Tibial nerve (tissue), 4 donors: ENCODE results near the gene ZNF423. TPM values are rescaled to one million over a fixed set of nuclear protein-coding genes. Genes with fewer than 3 reads are reported as not detected.
A peak's percentile ranks its signal among the peaks of the same experiment; 100 is the strongest.

Experiments
- DNase-seq, 2 donors: peaks; one replicate each; pipeline ENCODE4 v3.0.0-alpha.2; 2019; ENCODE audit warnings: low spot score in 2 of 2
- H3K27ac ChIP-seq, 4 donors: fragments of 200-600 bp; sonication (generic) in 3 of 4; one replicate each; pipeline ENCODE4 v1.5.1; 2017 to 2019; ENCODE audit warnings: mild to moderate bottlenecking in 1 of 4
- H3K27me3 ChIP-seq, 2 donors: fragments of 200-600 bp; sonication (generic) in 1 of 2; one replicate each; pipeline versions ENCODE4 v1.5.1 to v1.6.0; 2017 to 2019
- H3K36me3 ChIP-seq, 3 donors: fragments of 200-600 bp; sonication (generic); one replicate each; pipeline ENCODE4 v1.5.1; 2018 to 2019
- H3K4me1 ChIP-seq, 4 donors: fragments of 200-600 bp; sonication (generic) in 3 of 4; one replicate each; pipeline ENCODE4 v1.5.1; 2017 to 2019
- H3K4me3 ChIP-seq, 4 donors: fragments of 200-600 bp; sonication (generic) in 3 of 4; one replicate each; pipeline ENCODE4 v1.5.1; 2017 to 2019; ENCODE audit warnings: mild to moderate bottlenecking in 1 of 4, moderate library complexity in 1 of 4
- H3K9me3 ChIP-seq, 4 donors: fragments of 200-600 bp; sonication (generic) in 3 of 4; one replicate each; pipeline ENCODE4 v1.5.1; 2017 to 2019
- CTCF ChIP-seq, 5 experiments: fragments of 200-600 bp in 3 of 5; fragments of 450-650 bp in 2 of 5; sonication (generic) in 3 of 5; IDR thresholded peaks; one replicate each; pipeline ENCODE4 v1.5.1; 2016 to 2019; ENCODE audit warnings: antibody characterized with exemption in 5 of 5, mild to moderate bottlenecking in 3 of 5, moderate library complexity in 2 of 5
- EP300 ChIP-seq, 2 donors: sonication (generic); formaldehyde crosslinking; IDR thresholded peaks; one replicate each; pipeline ENCODE4 v1.6.1; 2017; ENCODE audit warnings: antibody characterized with exemption in 2 of 2, mild to moderate bottlenecking in 1 of 2
- POLR2A ChIP-seq, 2 donors: fragments of 450-650 bp; IDR thresholded peaks; one replicate each; pipeline ENCODE4 v1.6.1; 2017; ENCODE audit warnings: antibody characterized with exemption in 2 of 2, mild to moderate bottlenecking in 2 of 2, moderate library complexity in 2 of 2
- WGBS, 2 donors: methylation state at CpG; one replicate each; pipeline ENCODE4 v1.1.5; 2018; 5-methylcytosine and 5-hydroxymethylcytosine counted together
- total RNA-seq, 4 donors: library from RNA; depleted of rRNA; stranded (reverse); fragments of >200 nt; gene quantifications; one replicate each; pipeline ENCODE4 v1.1.0, GENCODE V29; 2016

ZNF423 gene
- total RNA-seq, 4 donors from 2014 or later: 15.9 to 20.5 (median 18.5) TPM

GRCh38 chr16:49596068-49596467 is 259.8 kb downstream of the ZNF423 start:
- Histone ChIP-seq H3K4me3 (peak overlapping the region in 2 of 4 donors; percentile 5 to 8), H3K27ac (peak overlapping the region in 2 of 4 donors; percentile 63 to 66), H3K27me3 (no peaks in the 10 kb centered on the region), H3K9me3 (no peaks in the 10 kb centered on the region), H3K4me1 (peaks cover 0 to 38% (median 13%) of the 10 kb centered on the region in 4 donors), H3K36me3 (no peaks in the 10 kb centered on the region)
- WGBS, 2 donors: 10% methylated on average over 11 of the region's 11 CpGs
- no peak for DNase-seq
- TF ChIP-seq EP300 (IDR thresholded peaks at IDR 0.05) (no peak), CTCF (IDR thresholded peaks at IDR 0.05) (no peak), POLR2A (IDR thresholded peaks at IDR 0.05) (no peak)

- DNase-seq: no peak
- H3K36me3 ChIP-seq: no peaks in the 10 kb centered on the region
- peak overlapping the region in 2 of 4 donors; percentile 32 to 44 for H3K27ac ChIP-seq
- H3K4me1 ChIP-seq: peaks cover 0 to 38% (median 13%) of the 10 kb centered on the region in 4 donors
- no peak overlapping the region for H3K4me3 ChIP-seq
- no peaks in the 10 kb centered on the region for H3K9me3 ChIP-seq
- no peaks in the 10 kb centered on the region for H3K27me3 ChIP-seq
- 84 to 85% methylated on average over 12 of the region's 12 CpGs for WGBS, 2 donors
- TF ChIP-seq CTCF (IDR thresholded peaks at IDR 0.05) (no peak), EP300 (IDR thresholded peaks at IDR 0.05) (no peak), POLR2A (IDR thresholded peaks at IDR 0.05) (no peak)
These were observed 261.0 kb downstream of the ZNF423 start for GRCh38 chr16:49594685-49595498.

GRCh38 chr16:49594153-49594552 is 261.8 kb downstream of the ZNF423 start:
- H3K27ac ChIP-seq: peak overlapping the region in 1 of 4 donors; percentile 44
- WGBS, 2 donors: 43 to 69% methylated on average over 2 of the region's 2 CpGs
- no peak for DNase-seq

GRCh38 chr16:49593424-49594040 is 262.4 kb downstream of the ZNF423 start:
- 75 to 80% methylated on average over 8 of the region's 8 CpGs for WGBS, 2 donors
- no peak overlapping the region for H3K4me3 ChIP-seq
- TF ChIP-seq CTCF (IDR thresholded peaks at IDR 0.05) (no peak), POLR2A (IDR thresholded peaks at IDR 0.05) (no peak), EP300 (IDR thresholded peaks at IDR 0.05) (no peak)
- no peaks in the 10 kb centered on the region for H3K36me3 ChIP-seq
- DNase-seq: no peak
- peak overlapping the region in 1 of 4 donors; percentile 44 for H3K27ac ChIP-seq
- peaks cover 0 to 38% (median 13%) of the 10 kb centered on the region in 4 donors for H3K4me1 ChIP-seq
- no peaks in the 10 kb centered on the region for H3K9me3 ChIP-seq
- H3K27me3 ChIP-seq: no peaks in the 10 kb centered on the region

More at GRCh38 chr16:49594153-49594552, 261.8 kb downstream of the ZNF423 start:
- no peak overlapping the region for H3K4me3 ChIP-seq
- H3K27me3 ChIP-seq: no peaks in the 10 kb centered on the region
- H3K4me1 ChIP-seq: peaks cover 0 to 38% (median 13%) of the 10 kb centered on the region in 4 donors
- TF ChIP-seq EP300 (IDR thresholded peaks at IDR 0.05) (no peak), POLR2A (IDR thresholded peaks at IDR 0.05) (no peak), CTCF (IDR thresholded peaks at IDR 0.05) (no peak)
- H3K36me3 ChIP-seq: no peaks in the 10 kb centered on the region
- no peaks in the 10 kb centered on the region for H3K9me3 ChIP-seq
